NCI-H2029 treated with DMSO at 0.1 percent for 48 hours (cell line): Measurements from ENCODE around the gene KPRP.

ENCODE experiments used
- DNase-seq: peaks from one replicate; lab custom pipeline; 2025; lab: John Stamatoyannopoulos, UW

The KPRP gene

DNA sequence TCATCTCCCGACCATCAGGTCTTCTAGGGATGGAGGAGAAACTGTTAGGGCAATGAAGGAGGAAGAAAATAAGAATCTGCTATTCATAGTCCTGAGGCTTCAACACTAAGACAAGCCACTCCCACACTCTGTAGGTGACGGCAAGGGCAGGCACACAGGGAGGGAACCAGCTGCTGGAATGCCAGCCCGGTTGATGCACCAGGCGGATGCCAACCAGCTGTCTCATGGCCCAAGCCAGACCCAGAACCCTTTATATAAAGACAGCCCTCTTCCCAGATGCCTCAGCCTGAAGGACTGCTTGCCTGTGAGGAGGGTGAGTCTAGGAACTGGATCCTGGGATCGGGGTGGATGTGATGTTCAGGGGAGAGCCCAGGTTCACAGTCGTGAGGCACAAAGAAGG is at the start of gene KPRP:
Gene KPRP, plus strand, starts transcription at position 279 of the 400 bp plus-strand sequence. CDS start 1,564 bp downstream, outside the sequence.
- DNase-seq: no peak

GRCh38 chr1:152718238-152718637 is 39.6 kb upstream of the KPRP start:
- no peak for DNase-seq

- DNase-seq: no peak
Observed at GRCh38 chr1:152725261-152725660, 32.6 kb upstream of the KPRP start.

DNA sequence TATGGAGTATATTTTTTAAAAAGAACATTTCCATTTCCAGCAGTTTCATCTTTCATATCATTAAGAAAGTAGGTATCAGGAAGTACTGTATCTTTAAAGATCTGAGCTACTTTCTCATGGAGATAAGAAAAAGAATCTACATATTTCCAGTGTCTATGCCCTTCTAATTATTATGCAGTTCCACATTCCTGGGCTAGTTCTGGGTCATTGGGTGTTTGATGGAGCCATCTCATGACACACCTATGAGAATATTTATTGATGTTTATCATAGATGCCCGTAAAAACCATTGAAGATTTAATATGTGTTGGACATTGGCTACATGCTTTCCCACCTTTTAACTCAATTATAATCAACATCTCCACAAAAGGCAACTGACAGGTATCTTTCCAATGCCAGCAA is 28.8 kb upstream of the KPRP start:
- no peak for DNase-seq

- DNase-seq: no peak
Observed at GRCh38 chr1:152735648-152736047, 22.2 kb upstream of the KPRP start.

- no peak for DNase-seq
Observed at GRCh38 chr1:152737997-152738396, 19.8 kb upstream of the KPRP start.

DNA sequence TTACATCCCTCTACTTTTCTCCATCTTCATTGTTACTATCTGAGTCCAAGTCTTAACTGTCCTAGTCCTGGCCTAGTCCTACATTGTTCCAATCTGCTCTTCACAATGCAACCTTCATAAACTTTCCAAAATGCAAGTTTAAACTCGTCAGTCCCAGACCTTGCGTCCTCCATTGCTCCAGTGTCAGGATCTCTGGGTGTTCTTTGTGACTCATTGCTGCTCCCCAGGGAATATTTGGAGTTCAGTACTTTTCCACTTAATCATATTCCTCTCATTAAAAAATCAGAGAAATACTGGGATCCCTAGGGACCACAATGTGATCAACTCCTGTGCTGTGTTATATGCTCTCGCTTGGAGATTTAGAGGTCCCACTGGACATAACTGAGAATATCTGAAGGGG is 18.0 kb upstream of the KPRP start:
- DNase-seq: no peak

- DNase-seq: no peak
Observed at GRCh38 chr1:152741656-152742055, 16.2 kb upstream of the KPRP start.

DNA sequence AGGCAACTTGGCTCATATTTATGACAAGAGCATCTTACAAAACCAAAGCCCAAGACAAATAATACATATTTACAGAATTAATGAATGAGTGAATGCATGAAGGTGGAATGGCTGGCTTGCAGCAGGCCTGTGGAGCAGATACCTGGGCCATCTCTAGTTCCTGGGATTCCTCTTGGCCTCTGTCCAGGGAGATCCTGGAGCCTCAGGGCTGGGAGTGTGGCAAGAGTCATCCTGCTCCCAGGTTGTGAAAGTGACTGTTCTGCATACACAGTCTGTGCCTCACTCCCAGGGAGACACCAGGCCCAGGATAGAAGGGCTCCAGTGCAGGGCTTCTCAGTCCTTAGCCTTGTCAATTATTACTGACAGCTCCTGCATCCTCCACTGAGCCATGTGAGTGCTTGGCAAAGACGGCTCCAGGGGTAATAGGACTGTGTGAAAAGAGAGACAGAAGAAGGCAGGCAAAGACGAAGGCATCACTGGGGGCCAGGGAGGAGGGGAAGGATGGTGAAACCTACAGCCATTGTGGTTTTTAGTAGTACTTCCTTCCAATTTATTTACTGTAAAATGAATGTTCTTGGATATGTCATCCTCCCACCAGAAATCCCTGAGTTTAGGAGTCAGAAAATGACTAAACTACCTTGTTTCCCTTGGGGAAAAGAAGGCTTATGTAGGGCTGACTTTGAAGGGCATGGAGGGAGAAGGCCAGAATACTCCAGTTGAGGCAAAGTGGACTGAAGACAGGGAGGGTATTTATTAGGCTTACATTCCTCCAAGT is 14.3 kb upstream of the KPRP start:
- no peak for DNase-seq

DNA sequence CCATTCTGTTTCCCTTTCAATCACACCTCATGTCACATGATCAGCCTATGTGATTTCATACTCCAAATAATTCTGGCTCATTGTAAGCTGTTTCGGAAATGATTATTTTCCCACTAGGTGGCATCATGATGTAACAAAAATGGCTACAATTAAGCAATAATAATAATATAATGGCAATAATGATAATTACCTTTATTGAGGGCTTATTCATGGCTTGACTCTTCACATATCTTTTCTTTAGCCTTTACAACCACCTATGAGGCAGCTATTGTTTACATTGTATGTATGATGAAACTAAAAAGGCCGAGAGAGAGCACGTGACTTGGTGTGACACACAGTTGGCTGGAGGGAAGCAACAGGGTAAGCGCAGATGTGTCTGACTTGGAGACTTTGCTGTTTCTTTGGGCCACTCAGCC is 12.5 kb upstream of the KPRP start:
- no peak for DNase-seq

GRCh38 chr1:152745765-152746444 is 11.9 kb upstream of the KPRP start:
- no peak for DNase-seq

DNA sequence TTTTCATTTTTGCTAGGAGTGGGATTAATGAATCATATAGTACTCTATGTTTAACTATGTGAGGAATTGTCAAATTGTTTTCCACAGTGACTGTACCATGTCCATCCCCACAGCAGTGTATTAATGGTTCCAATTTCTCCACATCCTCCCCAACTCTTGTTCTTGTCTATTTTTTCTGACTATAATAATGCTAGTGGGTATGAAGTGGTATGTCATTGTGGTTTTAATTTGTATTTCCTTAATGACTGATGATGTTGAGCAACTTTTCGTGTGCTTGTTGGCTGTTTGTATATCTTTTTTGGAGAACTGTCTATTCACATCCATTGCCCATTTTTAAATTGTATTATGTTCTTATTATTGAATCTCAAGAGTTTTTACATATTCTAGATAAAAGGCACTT is 10.0 kb upstream of the KPRP start:
- DNase-seq: no peak

GRCh38 chr1:152752225-152752624 is 5.6 kb upstream of the KPRP start:
- no peak for DNase-seq

DNA sequence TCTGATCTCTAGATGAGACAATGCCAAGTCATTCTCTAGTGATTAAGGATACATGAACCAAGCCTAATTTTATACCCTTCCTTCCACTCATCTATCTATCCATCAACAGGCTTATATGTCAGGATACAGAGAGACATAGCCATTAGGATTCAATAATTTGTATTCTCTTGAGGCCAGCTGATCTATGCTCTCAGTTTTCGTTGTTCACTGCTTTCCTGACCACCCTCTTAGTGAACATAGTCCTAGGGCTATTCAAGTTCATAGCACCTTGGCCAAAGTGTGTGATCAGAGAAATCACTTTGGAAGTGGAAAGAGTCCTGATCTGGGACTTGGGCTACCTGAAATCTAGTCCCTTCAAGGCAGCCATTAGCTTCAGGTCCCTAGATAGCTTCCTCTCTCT is 4.2 kb upstream of the KPRP start:
- no peak for DNase-seq

- DNase-seq: no peak
Observed at GRCh38 chr1:152756872-152757271, 953 bp upstream of the KPRP start.

DNA sequence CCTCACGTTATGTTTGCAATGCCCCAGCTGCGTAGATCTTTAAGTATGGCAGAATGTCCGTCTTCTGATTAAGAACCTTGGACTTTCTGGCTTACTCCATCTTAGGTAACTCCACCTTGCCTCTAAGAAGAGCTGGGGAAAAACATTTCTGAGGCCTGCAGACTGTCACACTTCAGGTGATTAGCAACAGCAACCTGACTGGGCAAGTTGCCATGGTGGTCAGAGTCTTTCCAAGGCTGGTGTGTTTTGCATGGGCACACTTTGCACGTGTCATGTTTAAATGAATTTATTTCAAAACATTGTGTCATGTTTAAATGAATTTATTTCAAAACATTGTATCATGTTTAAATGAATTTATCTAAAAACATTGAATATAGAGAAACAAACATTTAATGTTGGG is 811 bp downstream of the KPRP start:
- no peak for DNase-seq

- no peak for DNase-seq
Observed at GRCh38 chr1:152759453-152760173, 1.8 kb downstream of the KPRP start.

GRCh38 chr1:152760551-152761190 is 2.8 kb downstream of the KPRP start:
- no peak for DNase-seq

- no peak for DNase-seq
Observed at GRCh38 chr1:152761609-152762213, 3.9 kb downstream of the KPRP start.

GRCh38 chr1:152768847-152769533 is 11.2 kb downstream of the KPRP start:
- DNase-seq: no peak

DNA sequence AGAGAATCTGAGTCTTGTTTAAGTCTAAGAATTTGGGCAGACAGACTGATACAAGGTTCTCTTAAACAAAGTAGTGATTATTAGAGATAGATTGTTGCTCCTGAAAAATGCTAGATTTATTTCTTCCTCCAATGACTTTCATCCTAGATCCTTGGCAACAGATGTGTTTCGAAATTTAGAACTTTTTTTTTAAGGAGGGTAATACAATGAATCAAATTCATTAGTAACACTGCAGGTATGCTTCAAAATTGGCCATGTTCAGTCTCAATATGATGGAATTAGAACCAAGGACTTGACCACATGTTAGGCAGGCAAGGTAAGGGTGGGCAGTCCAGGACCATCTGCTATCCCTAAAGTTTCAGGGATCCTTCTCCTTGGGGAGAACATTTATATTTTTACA is 12.6 kb downstream of the KPRP start:
- DNase-seq: no peak
